Right forelimb (tissue), 1 donor: ENCODE data around the gene ENPP3.

Experiments
- DNase-seq: peaks from one replicate; pipeline ENCODE4 v3.0.0-alpha.2; 2018

The ENPP3 gene

DNA sequence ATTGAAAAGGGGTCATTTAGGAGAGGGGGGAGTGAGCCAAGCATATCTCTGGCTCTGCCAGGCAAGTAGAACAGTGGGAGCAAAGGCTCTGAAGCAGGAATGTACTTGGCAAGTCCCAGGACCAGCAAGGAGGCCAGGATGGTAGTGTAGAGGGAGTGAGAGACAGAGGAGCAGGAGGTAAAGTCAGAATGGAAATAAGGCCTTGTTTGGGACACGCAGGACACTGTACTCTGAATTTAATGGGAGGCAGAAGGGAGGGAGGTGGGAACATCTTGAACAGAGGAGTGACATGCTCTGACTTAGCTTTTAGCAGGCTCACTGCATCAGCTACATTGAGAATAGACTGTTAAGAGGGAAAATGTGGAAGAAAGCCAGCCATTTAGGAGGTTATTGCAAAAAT, 133.7 kb downstream of the ENPP3 start:
- DNase-seq: no peak

DNA sequence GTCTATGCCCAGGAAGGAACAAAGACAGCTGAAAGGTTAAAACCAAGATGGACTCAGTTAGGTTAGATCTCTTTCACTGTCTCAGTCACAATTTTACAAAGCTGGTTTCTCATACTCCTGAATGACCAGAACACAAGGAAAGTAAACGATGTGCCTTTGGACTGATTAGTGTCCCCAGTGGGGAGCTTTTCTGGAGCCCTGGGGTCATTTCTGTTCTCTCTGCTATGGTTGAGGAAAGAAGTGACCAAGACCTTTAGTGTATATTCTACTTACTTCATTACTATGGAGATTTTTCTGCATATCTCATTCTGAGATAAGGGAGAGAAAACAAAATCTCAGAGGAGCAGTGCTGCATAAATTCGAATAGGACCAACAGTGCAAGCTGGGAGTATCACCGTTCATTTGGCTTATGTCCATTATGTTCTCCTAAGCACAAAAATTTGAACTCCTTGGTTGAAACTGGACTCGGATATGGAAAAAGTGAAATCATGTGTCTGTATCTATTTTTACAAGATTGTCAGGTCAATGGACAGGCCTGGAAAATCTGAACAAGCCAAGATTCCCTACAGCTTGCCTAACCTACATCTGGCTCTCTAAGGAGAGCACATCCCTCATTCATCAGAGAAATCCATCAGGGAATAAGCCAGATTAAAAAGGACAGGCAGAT, 136.3 kb downstream of the ENPP3 start:
- DNase-seq: no peak

GRCh38 chr6:131775886-131776285, 138.8 kb downstream of the ENPP3 start:
- no peak for DNase-seq

DNA sequence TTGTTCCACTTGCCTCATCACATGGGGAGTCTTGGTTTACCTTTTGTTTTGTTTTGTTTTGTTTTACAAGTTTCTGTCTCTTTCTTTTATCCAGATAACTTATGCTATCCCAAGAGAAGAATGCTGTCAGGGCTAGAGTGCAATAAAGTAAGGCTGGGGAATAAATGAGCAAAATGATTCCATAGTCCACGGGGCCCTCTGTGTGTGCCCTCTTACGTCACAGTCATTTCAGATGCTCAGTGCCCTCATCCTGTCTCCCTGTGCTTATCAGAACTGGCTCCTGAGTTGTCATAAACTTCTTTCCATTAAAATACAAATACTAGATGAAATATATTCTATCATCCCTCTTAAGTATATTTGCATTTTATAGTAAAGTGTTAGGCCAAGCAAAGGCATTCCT, 139.9 kb downstream of the ENPP3 start:
- no peak for DNase-seq

- no peak for DNase-seq
Observed at GRCh38 chr6:131778169-131778568, 141.1 kb downstream of the ENPP3 start.

DNA sequence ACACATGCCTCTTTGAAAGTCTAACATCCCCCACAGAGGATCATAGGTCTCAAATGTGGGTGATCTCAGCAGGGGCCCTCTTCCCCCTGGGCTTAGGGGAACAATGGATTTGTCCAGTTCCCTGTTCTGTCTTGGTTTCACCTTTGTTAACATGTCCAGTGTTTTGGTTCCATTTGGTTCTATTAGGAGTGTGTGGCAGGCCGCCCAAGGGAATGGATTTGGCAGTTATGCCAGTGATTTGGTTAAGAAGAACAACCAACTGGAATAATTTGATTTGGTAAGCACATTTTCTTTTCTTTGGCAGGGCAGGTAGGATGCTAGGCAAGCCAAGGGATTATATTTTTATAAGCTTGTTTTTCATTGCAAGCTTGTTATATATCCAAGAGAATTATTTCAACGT, 142.2 kb downstream of the ENPP3 start:
- DNase-seq: no peak

DNA sequence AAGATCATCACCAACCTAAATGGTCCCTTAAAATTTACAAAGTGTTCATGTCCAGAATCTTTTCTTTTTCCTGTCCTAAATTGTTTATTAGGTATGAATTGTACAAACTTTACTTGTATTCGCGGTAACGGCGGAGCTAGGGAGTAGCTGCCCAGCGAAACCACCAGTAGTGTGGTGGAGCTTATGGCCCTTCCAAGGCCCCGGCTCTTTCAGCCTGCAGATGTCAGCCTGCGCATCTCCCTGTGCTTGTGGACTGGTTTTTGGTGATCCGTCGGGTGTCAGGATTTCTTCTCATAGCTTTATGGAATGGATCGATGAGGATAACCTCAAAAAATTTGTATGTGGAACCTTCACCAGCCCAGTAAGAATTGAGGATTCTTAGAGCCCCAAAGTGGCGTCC, 143.5 kb downstream of the ENPP3 start:
- DNase-seq: no peak

DNA sequence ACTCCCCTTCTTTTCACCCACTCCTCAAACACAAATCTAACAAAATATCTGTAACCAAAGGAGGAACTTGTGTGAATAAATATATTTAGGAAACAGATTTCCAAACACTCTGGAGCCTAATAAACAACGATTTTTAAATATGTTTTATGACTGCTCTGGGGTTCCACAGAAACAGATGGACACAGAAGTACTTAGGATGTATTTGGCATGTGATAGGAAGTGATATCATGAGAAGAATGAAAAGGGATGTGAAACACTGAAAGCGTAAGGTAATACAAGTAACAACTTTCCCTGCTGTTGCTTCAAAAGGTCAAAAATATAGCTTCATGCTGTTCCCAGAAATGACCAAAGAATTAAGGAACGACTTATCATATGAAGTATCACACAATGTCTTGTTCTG, 144.6 kb downstream of the ENPP3 start:
- DNase-seq: no peak

DNA sequence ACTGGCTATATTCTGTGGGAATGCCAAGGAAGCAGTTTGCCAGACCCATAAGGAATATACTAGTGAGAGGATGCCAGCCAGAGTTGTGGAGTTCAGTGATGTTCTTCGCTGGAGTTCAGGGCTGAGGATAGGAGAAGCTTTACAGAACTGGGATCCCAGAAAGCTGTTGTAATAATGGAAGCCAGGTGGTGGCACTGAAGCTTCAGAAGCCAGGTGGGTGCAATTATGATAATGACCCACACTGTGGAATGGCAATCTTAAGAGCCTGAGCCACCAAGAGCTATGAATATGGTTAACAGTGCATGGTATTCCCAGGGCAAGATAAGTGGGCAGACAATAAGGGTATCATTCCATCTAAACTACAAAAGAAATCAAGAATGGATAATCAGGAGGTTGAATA, 145.7 kb downstream of the ENPP3 start:
- no peak for DNase-seq

DNA sequence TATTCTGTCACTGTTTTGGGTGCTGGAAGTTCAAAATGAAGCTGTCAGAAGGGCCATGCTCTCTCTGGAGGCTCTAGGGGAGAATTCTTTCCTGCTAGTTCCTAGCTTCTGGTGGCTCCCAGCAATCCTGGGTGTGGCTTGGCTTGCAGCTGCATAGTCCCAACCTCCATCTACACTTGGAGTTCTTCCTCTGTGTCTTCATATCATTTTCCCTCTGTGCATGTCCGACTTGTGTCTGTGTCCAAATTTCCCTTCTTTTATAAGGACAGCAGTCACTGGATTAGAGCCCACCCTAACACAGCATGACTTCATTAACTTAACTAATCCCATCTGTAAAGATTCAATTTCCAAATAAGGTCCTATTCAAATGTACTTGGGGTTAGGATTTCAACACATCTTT, 147.5 kb downstream of the ENPP3 start:
- no peak for DNase-seq

GRCh38 chr6:131787079-131787478, 150.0 kb downstream of the ENPP3 start:
- DNase-seq: no peak

DNA sequence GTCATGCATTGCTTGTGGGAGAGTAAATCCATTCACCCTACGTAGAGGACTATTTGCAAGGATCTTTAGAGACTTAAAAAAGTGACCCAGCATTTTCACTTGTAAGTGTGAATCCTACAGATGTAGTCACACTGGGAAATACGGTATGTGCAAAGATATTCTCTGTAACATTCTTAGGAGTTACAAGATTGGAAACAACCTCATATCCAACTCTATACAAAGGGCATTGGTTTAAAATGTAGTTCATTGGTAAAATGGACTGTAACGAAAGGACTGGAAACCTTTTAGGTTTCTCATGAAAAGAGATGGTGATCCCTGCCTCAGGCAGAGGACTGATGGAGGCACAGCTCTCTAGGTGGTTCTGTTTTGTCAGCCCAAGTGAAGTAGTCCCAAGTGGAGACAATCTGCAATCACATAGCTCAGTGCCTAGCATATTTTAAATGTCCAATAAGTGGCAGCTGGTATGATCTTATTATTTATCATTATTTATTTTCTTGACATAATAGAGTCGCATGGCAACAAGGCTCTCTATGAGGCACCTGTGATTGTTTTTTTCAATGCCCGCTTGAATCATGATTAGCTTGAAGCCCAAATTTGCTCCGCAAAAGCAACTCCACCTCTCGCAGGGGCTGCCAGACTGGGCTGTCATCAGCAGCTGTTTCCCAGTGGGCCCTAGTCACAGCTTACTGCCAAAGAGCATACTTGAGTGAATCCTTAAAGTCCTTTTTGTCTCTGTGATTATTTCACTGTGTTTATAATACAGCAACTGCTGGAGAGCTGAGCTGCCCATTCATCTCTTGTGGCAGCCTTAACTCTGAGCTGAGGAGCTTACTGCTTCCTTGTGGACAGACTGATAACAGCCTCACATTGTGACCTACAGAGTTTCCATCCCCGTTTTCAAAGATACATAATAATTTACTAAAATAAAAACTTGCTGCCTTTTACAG, 150.9 kb downstream of the ENPP3 start:
- peak; percentile 74 for DNase-seq

DNA sequence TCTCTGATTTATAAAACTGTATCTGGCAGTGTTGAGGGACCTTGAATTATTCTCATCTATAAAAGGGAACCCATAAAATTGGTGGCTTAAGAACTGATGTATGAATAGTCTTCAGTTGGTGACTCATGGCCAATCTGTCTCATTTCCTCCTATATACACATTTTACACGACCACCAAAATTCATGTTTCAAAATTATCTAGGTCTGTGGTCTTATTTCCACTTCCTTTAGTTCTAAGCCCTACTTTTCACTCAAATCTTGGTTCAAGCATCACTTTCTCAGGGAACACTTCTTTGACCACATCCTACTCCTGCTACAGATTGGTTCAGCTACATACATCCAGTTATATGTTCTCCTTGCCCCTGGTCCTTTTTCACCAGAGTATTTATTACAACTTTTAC, 152.1 kb downstream of the ENPP3 start:
- no peak for DNase-seq

DNA sequence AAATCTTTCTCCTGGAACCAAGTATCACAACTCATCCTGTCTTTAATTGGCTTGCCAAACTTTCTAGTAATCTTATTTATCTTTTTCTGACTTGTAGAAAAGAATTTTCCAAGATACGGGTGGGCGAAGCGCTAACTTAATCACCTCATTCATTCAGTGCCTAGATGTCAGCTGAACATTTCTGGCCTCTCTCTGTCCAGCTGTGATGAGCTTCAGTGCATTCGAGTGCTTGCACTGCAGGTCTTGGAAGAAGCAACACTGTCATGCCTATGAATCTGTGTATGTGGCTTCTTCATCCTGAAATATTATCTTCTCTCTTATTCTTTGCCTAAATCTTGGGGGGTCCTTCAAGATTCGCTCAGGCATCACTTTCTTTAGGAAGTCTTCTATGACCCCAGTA, 154.4 kb downstream of the ENPP3 start:
- no peak for DNase-seq

DNA sequence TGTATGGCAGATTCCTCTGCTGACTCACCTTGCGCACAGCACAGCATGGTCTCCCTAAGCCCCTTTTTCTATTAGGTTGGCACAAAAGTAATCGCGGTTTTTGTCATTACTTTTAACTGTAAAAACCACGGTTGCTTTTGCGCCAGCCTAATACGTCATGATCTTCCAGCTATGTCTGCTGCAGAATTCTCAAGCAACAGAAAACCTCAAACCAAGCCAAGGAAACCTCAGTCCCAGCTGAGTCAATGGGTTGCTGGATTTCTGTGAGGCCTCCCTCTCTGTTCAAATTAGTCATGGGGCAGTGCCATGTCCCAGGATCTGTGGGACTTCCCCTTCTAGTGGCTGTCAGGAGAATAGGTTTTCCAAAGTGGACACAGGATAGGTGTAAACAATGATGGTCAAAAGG, 155.0 kb downstream of the ENPP3 start:
- DNase-seq: no peak

DNA sequence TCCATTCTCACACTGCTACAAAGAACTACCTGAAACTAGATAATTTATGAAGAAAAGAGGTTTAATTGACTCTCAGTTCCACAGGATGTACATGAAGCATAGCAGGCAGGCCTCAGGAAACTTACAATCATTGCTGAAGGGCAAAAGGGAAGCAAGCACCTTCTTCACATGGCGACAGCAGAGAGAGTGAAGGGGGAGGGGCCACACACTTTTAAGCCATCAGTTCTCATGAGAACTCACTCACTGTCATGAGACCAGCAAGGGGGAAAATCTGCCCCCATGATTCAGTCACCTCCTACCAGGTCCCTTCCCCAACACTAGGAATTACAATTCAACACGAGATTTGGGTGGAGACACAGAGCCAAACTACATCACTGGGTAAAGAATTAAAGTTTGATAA, 158.3 kb downstream of the ENPP3 start:
- DNase-seq: no peak
